GM12878 (cell line): ENCODE measurements around the gene KLF11. TPM values are rescaled to one million over a fixed set of nuclear protein-coding genes. Genes with fewer than 3 reads are reported as not detected.

ENCODE experiments used
- ATAC-seq: fragments of 200-7000 bp; cut with Tn5 transposase; 3 replicates; pipeline ENCODE4 v1.9.1; 2020; ENCODE audit warnings: mild to moderate bottlenecking, moderate library complexity
- BruUV-seq: library from RNA; stranded (reverse); fragments of 400-500 nt; replicated peaks from 2 replicates; lab custom pipeline; 2021; lab: Mats Ljungman, UMichigan
- CTCF ChIA-PET: fragments of 300-600 bp; sonication (Branson Sonifier 250); formaldehyde crosslinking; extraction: SDS; loops from one replicate; lab custom pipeline; 2021; ENCODE audit warnings: inconsistent platforms; lab: Yijun Ruan, JAX
- POLR2A ChIA-PET: fragments of 350-600 bp; formaldehyde crosslinking; extraction: SDS; loops from one replicate; lab custom pipeline; 2021; ENCODE audit warnings: inconsistent platforms; lab: Charles Lee
- RAD21 ChIA-PET: fragments of 300-600 bp; sonication (Branson Sonifier 250); formaldehyde crosslinking; loops from one replicate; lab custom pipeline; 2023; ENCODE audit warnings: antibody characterized with exemption; ENCODE audit not compliant: unreplicated experiment; lab: Charles Lee
- SMC1A ChIA-PET: fragments of 300-600 bp; sonication (Branson Sonifier 250); formaldehyde crosslinking; loops from one replicate; lab custom pipeline; 2023; ENCODE audit not compliant: unreplicated experiment, uncharacterized antibody; lab: Charles Lee
- DNase-seq: peaks from one replicate; pipeline ENCODE4 v3.0.0-alpha.2; 2011; ENCODE audit warnings: low read depth, low spot score
- FAIRE-seq: peaks from 3 replicates; lab custom pipeline; 2011; peaks lifted over from hg19 to GRCh38; lab: Jason Lieb, UNC
- H2AFZ ChIP-seq: 2 replicates; pipeline ENCODE4 v1.6.0; 2011; ENCODE audit warnings: low read depth, low read length, control low read depth; ENCODE audit not compliant: control insufficient read depth
- H3K27ac ChIP-seq: 2 replicates; pipeline ENCODE4 v1.5.1; 2011; ENCODE audit warnings: control low read depth; ENCODE audit not compliant: control insufficient read depth, insufficient read depth
- H3K27me3 ChIP-seq, 2 experiments: replicated peaks in 1 of 2; 2 replicates each; pipeline versions ENCODE4 v1.6.0 to v1.6.1; 2011; ENCODE audit warnings: low read length in 1 of 2; ENCODE audit not compliant: control insufficient read depth in 2 of 2, insufficient read depth in 2 of 2
- H3K36me3 ChIP-seq, 2 experiments: 2 replicates each; pipeline ENCODE4 v1.5.1; 2011; ENCODE audit warnings: low read length in 1 of 2; ENCODE audit not compliant: control insufficient read depth in 2 of 2, insufficient read depth in 2 of 2
- H3K4me1 ChIP-seq: 2 replicates; pipeline ENCODE4 v1.6.1; 2011; ENCODE audit warnings: mild to moderate bottlenecking, low read length, moderate library complexity, mixed read lengths; ENCODE audit not compliant: control insufficient read depth, insufficient read depth
- H3K4me2 ChIP-seq: 2 replicates; pipeline ENCODE4 v1.6.0; 2011; ENCODE audit warnings: control low read depth; ENCODE audit not compliant: control insufficient read depth, insufficient read depth
- H3K4me3 ChIP-seq: fragments of 200-600 bp; sonication (generic); 2 replicates; pipeline ENCODE4 v1.5.1; 2016
- H3K79me2 ChIP-seq: 2 replicates; pipeline ENCODE4 v1.6.0; 2011; ENCODE audit warnings: low read length; ENCODE audit not compliant: control insufficient read depth, insufficient read depth
- H3K9ac ChIP-seq: 2 replicates; pipeline ENCODE4 v1.8.0; 2011; ENCODE audit warnings: low read length, control low read depth, mixed read lengths; ENCODE audit not compliant: control insufficient read depth, insufficient read depth
- H3K9me3 ChIP-seq: replicated peaks from 3 replicates; pipeline ENCODE4 v1.5.1; 2011; ENCODE audit warnings: mild to moderate bottlenecking, low read length; ENCODE audit not compliant: control insufficient read depth, insufficient read depth
- H4K20me1 ChIP-seq: 2 replicates; pipeline ENCODE4 v1.6.0; 2011; ENCODE audit not compliant: control insufficient read depth, insufficient read depth
- BMI1 ChIP-seq: fragments of 450-650 bp; IDR thresholded peaks from 2 replicates; pipeline ENCODE4 v1.6.1; 2016; ENCODE audit warnings: mild to moderate bottlenecking, moderate library complexity, borderline replicate concordance
- CEBPB ChIP-seq, 2 experiments: fragments of 150-350 bp in 1 of 2; IDR thresholded peaks; 2 replicates each; pipeline ENCODE4 v1.6.1; 2012 to 2014; ENCODE audit warnings: low read depth in 2 of 2, low read length in 2 of 2, borderline replicate concordance in 1 of 2, inconsistent platforms in 1 of 2
- E2F4 ChIP-seq: IDR thresholded peaks from 2 replicates; pipeline ENCODE4 v1.6.1; 2012; ENCODE audit warnings: low read depth, low read length, improper control_type of control experiment
- E2F8 ChIP-seq: fragments of 450-650 bp; IDR thresholded peaks from 2 replicates; pipeline ENCODE4 v1.6.1; 2018; ENCODE audit warnings: mild to moderate bottlenecking, low read depth, moderate library complexity; ENCODE audit not compliant: partially characterized antibody
- EZH2 ChIP-seq: IDR thresholded peaks from 2 replicates; pipeline ENCODE4 v1.6.1; 2012; ENCODE audit warnings: low read depth, mild to moderate bottlenecking, control low read depth, inconsistent platforms, low read length, borderline replicate concordance; ENCODE audit not compliant: control insufficient read depth
- FOXK2 ChIP-seq: fragments of 450-650 bp; IDR thresholded peaks from 2 replicates; pipeline ENCODE4 v1.6.1; 2017; ENCODE audit warnings: mild to moderate bottlenecking, moderate library complexity
- GATAD2B ChIP-seq: fragments of 450-650 bp; conservative IDR thresholded peaks from 2 replicates; pipeline ENCODE4 v1.6.1; 2017; ENCODE audit warnings: low read depth, mild to moderate bottlenecking, moderate library complexity
- JUNB ChIP-seq: IDR thresholded peaks from 2 replicates; pipeline ENCODE4 v1.6.1; 2016; ENCODE audit warnings: antibody characterized with exemption, mild to moderate bottlenecking
- KAT2A ChIP-seq: conservative IDR thresholded peaks from 2 replicates; pipeline ENCODE4 v1.6.1; 2011; ENCODE audit warnings: low read depth, low read length; ENCODE audit not compliant: control insufficient read depth
- KDM1A ChIP-seq: fragments of 200-600 bp; sonication (generic); IDR thresholded peaks from 2 replicates; pipeline ENCODE4 v1.6.1; 2016; ENCODE audit warnings: borderline replicate concordance
- NFYB ChIP-seq: IDR thresholded peaks from 2 replicates; pipeline ENCODE4 v1.6.1; 2011; ENCODE audit warnings: low read depth, mild to moderate bottlenecking, low read length, improper control_type of control experiment, moderate library complexity; ENCODE audit not compliant: insufficient read depth
- PAX8 ChIP-seq: fragments of 450-650 bp; IDR thresholded peaks from 2 replicates; pipeline ENCODE4 v1.6.1; 2017; ENCODE audit warnings: mild to moderate bottlenecking, moderate library complexity
- POLR2AphosphoS5 ChIP-seq: IDR thresholded peaks from 2 replicates; pipeline ENCODE4 v1.6.1; 2011; ENCODE audit warnings: mild to moderate bottlenecking, low read length, inconsistent platforms
- RAD51 ChIP-seq: fragments of 450-650 bp; IDR thresholded peaks from 2 replicates; pipeline ENCODE4 v1.6.1; 2016; ENCODE audit warnings: moderate library complexity, mild to moderate bottlenecking, inconsistent platforms
- RFX5 ChIP-seq: IDR thresholded peaks from 2 replicates; pipeline ENCODE4 v1.6.1; 2011; ENCODE audit warnings: low read depth, low read length, improper control_type of control experiment
- SMAD5 ChIP-seq: IDR thresholded peaks from 2 replicates; pipeline ENCODE4 v1.6.1; 2016; ENCODE audit warnings: antibody characterized with exemption, low read depth
- SPI1 ChIP-seq: IDR thresholded peaks from 2 replicates; pipeline ENCODE4 v1.6.1; 2011; ENCODE audit warnings: low read depth, mild to moderate bottlenecking, low read length, moderate library complexity, borderline replicate concordance; ENCODE audit not compliant: insufficient read depth
- STAT1 ChIP-seq: fragments of 450-650 bp; conservative IDR thresholded peaks from 2 replicates; pipeline ENCODE4 v1.6.1; 2014; ENCODE audit warnings: antibody characterized with exemption, mild to moderate bottlenecking
- USF1 ChIP-seq: IDR thresholded peaks from 2 replicates; pipeline ENCODE4 v1.6.1; 2011; ENCODE audit warnings: borderline replicate concordance, low read depth, mild to moderate bottlenecking, moderate library complexity, mixed read lengths, low read length; ENCODE audit not compliant: insufficient read depth; ENCODE audit errors: extremely low read length
- WGBS: methylation state at CpG from one replicate; pipeline ENCODE4 v1.1.6; 2016; ENCODE audit warnings: low lambda C conversion rate; ENCODE audit not compliant: insufficient replicate concordance, insufficient coverage; ENCODE audit errors: missing lambda C conversion rate; 5-methylcytosine and 5-hydroxymethylcytosine counted together
- in situ Hi-C: fragments of 300-500 bp; cut with MboI; formaldehyde crosslinking; loops from 9 replicates; pipeline ENCODE4 v1.14.3; 2018; ENCODE audit warnings: mixed read lengths
- intact Hi-C: fragments of 100-400 bp; cut with micrococcal nuclease; formaldehyde crosslinking; loops from one replicate; pipeline ENCODE4 v1.14.2; 2022; ENCODE audit not compliant: unreplicated experiment
- polyA plus RNA-seq, 11 experiments: library from polyadenylated mRNA; depleted of rRNA in 4 of 11; unstranded in 6 of 11; stranded (reverse) in 5 of 11; fragments of >200 nt; fragmentation: Nextera tagmentation in 4 of 11; fragmentation: Illumina TruSeq in 1 of 11; extraction: Ambion mirVana in 4 of 11; extraction: Trizol in 1 of 11; gene quantifications; 1 replicate in 1 of 11; 2 replicates in 10 of 11; pipeline versions ENCODE4 v1.2.1 to v1.2.3, GENCODE V29; 2011 to 2016; ENCODE audit warnings: inconsistent platforms in 2 of 11, missing spikeins in 2 of 11, low read depth in 1 of 11
- total RNA-seq, 4 experiments: library from RNA; depleted of rRNA in 3 of 4; stranded (reverse); fragments of >200 nt in 3 of 4; fragmentation: Illumina TruSeq in 1 of 4; extraction: Trizol in 1 of 4; gene quantifications; 2 replicates each; pipeline versions ENCODE4 v1.2.1 to v1.2.3, GENCODE V29; 2013 to 2021

KLF11 gene
- total and polyA plus RNA-seq, 10 of the 15 experiments (the other 5 are each of a cell fraction or from before 2014, with no cell fraction given) = 0.03 to 0.54 (median 0.14) TPM; not detected in 1

- no peak overlapping the region for H3K4me2 ChIP-seq
- H3K4me3 ChIP-seq = no peak overlapping the region
- SMC1A ChIA-PET = no interaction called here
- no peak for ATAC-seq
- RAD21 ChIA-PET = no interaction called here
- H2AFZ ChIP-seq = no peak overlapping the region
- TF ChIP-seq SPI1 (no peak), PAX8 (no peak), EZH2 (no peak), RAD51 (no peak), SMAD5 (no peak), E2F4 (no peak), GATAD2B (no peak), FOXK2 (no peak), E2F8 (no peak), STAT1 (no peak), JUNB (no peak), KDM1A (no peak), NFYB (no peak), BMI1 (no peak), KAT2A (no peak), RFX5 (no peak), CEBPB (IDR thresholded peaks at IDR 0.05; ENCODE audit: borderline replicate concordance in 1 of 2, low read depth in 2 of 2, low read length in 2 of 2) (no peak), USF1 (no peak), POLR2AphosphoS5 (no peak)
- H3K27me3 ChIP-seq = no peaks in the 10 kb centered on the region; a peak in 2 of 4 replicates
- no peak overlapping the region for H3K27ac ChIP-seq
- no peaks in the 10 kb centered on the region for H3K36me3 ChIP-seq
- 57% methylated on average over 5 of the region's 5 CpGs for WGBS
- no TSS peak for BruUV-seq
- H3K4me1 ChIP-seq = no peaks in the 10 kb centered on the region
- no peaks in the 10 kb centered on the region for H3K79me2 ChIP-seq
- intact Hi-C loops (no loop called here), in situ Hi-C loops (no loop called here)
- FAIRE-seq = no peak
- POLR2A ChIA-PET = no interaction called here
- peaks cover 2% of the 10 kb centered on the region; the same call in 1 of the 3 replicates for H3K9me3 ChIP-seq
- no peak overlapping the region for H3K9ac ChIP-seq
- no peaks in the 10 kb centered on the region for H4K20me1 ChIP-seq
- CTCF ChIA-PET = interaction anchor here (1.6 kb wide), 1 partner anchor 33 kb away, joined by 5 read pairs; no protein-coding TSS in a partner anchor
- no peak for DNase-seq
Measured at GRCh38 chr2:10017313-10017941, 25.9 kb upstream of the KLF11 start.
